Neutrophil (primary cell): ENCODE data around the gene ABHD8.
A peak's percentile ranks its signal among the peaks of the same experiment; 100 is the strongest.

ENCODE experiments used
- H3K27ac ChIP-seq: fragments of 200-600 bp; sonication (generic); 2 replicates; pipeline ENCODE4 v1.5.1; 2016; ENCODE audit warnings: mild to moderate bottlenecking, moderate library complexity
- H3K27me3 ChIP-seq: fragments of 200-600 bp; sonication (generic); 2 replicates; pipeline ENCODE4 v1.6.0; 2016; ENCODE audit warnings: mild to moderate bottlenecking
- H3K36me3 ChIP-seq: fragments of 200-600 bp; sonication (generic); 2 replicates; pipeline ENCODE4 v1.5.1; 2017
- H3K4me1 ChIP-seq, 2 experiments: fragments of 200-600 bp in 1 of 2; sonication (generic) in 1 of 2; 1 replicate in 1 of 2; 2 replicates in 1 of 2; pipeline versions ENCODE4 v1.5.1 to v1.6.1; 2013 to 2016; ENCODE audit warnings: low read depth in 1 of 2, low read length in 1 of 2, mild to moderate bottlenecking in 1 of 2, moderate library complexity in 1 of 2; ENCODE audit not compliant: control insufficient read depth in 1 of 2, insufficient read depth in 1 of 2
- H3K4me3 ChIP-seq, 2 experiments: fragments of 200-600 bp in 1 of 2; sonication (generic) in 1 of 2; 1 replicate in 1 of 2; 2 replicates in 1 of 2; pipeline ENCODE4 v1.5.1; 2013 to 2016; ENCODE audit warnings: low read depth in 1 of 2, low read length in 1 of 2, mild to moderate bottlenecking in 1 of 2, moderate library complexity in 1 of 2
- H3K9me3 ChIP-seq: fragments of 200-600 bp; sonication (generic); 2 replicates; pipeline ENCODE4 v1.5.1; 2016
- TF ChIP-seq, protein P1 (sequence below): fragments of 200-600 bp; sonication (generic); IDR thresholded peaks from 2 replicates; pipeline ENCODE4 v1.5.1; 2016; ENCODE audit warnings: antibody characterized with exemption

The ABHD8 gene

GRCh38 chr19:17292301-17293074 is 10.7 kb downstream of the ABHD8 start:
- H3K36me3 ChIP-seq = peaks cover 5% of the 10 kb centered on the region
- no peaks in the 10 kb centered on the region for H3K27me3 ChIP-seq
- no peaks in the 10 kb centered on the region for H3K9me3 ChIP-seq
- H3K4me3 ChIP-seq = peak overlapping the region; percentile 60 to 69
- peaks cover 32 to 39% of the 10 kb centered on the region in 2 experiments for H3K4me1 ChIP-seq
- H3K27ac ChIP-seq = peak overlapping the region; percentile 47
- TF ChIP-seq, protein P1, sequence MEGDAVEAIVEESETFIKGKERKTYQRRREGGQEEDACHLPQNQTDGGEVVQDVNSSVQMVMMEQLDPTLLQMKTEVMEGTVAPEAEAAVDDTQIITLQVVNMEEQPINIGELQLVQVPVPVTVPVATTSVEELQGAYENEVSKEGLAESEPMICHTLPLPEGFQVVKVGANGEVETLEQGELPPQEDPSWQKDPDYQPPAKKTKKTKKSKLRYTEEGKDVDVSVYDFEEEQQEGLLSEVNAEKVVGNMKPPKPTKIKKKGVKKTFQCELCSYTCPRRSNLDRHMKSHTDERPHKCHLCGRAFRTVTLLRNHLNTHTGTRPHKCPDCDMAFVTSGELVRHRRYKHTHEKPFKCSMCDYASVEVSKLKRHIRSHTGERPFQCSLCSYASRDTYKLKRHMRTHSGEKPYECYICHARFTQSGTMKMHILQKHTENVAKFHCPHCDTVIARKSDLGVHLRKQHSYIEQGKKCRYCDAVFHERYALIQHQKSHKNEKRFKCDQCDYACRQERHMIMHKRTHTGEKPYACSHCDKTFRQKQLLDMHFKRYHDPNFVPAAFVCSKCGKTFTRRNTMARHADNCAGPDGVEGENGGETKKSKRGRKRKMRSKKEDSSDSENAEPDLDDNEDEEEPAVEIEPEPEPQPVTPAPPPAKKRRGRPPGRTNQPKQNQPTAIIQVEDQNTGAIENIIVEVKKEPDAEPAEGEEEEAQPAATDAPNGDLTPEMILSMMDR = no peak

DNA sequence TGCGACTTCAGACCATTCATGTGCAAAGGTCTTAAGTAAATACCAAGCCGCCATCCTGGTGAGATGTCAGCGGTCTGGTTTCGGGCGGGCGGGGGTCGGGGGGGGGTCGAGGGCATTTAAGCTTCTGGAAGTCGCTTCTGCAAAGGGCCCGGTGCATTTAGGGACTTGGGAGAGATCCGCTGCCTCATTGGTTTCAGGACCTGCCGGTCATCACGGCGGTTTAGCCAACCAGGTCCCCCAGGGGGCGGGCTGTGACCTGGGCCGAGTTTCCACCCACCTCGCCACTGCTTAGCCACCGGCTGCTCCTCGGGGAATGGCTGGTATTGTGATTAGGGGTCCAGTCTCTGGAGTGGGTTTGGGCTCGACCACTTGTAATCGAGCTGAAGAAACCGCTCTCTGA is 13.7 kb downstream of the ABHD8 start:
- TF ChIP-seq, protein P1 = no peak
- Histone ChIP-seq H3K9me3 (no peaks in the 10 kb centered on the region), H3K27me3 (no peaks in the 10 kb centered on the region), H3K4me1 (peaks cover 21 to 24% of the 10 kb centered on the region in 2 experiments), H3K36me3 (peaks cover 5% of the 10 kb centered on the region), H3K27ac (no peak overlapping the region), H3K4me3 (no peak overlapping the region)

DNA sequence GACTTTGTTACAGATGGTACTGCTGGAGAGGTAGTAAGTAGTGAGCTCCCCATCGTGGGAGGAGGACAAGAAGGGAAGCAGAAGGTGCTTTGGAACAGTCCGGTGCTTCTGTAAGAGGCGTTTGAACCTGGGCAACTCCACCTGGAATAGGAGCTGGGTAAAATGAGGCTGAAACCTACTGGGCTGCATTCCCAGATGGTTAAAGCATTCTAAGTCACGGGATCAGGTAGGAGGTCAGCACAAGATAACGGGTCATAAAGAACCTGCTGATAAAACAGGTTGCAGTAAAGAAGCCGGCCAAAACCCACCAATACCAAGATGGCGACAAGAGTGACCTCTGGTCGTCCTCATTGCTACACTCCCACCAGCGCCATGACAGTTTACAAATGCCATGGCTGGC is 16.5 kb downstream of the ABHD8 start:
- TF ChIP-seq, protein P1 = no peak
- H3K27me3 ChIP-seq = no peaks in the 10 kb centered on the region
- peaks cover 20 to 24% of the 10 kb centered on the region in 2 experiments for H3K4me1 ChIP-seq
- no peak overlapping the region for H3K4me3 ChIP-seq
- no peak overlapping the region for H3K27ac ChIP-seq
- no peaks in the 10 kb centered on the region for H3K36me3 ChIP-seq
- no peaks in the 10 kb centered on the region for H3K9me3 ChIP-seq

GRCh38 chr19:17286263-17286662 is 17.0 kb downstream of the ABHD8 start:
- TF ChIP-seq, protein P1 = no peak
- H3K27me3 ChIP-seq = no peaks in the 10 kb centered on the region
- peaks cover 24 to 28% of the 10 kb centered on the region in 2 experiments for H3K4me1 ChIP-seq
- H3K9me3 ChIP-seq = no peaks in the 10 kb centered on the region
- no peaks in the 10 kb centered on the region for H3K36me3 ChIP-seq
- no peak overlapping the region for H3K4me3 ChIP-seq
- no peak overlapping the region for H3K27ac ChIP-seq

- Histone ChIP-seq H3K9me3 (no peaks in the 10 kb centered on the region), H3K4me1 (peaks cover 28 to 32% of the 10 kb centered on the region in 2 experiments), H3K27me3 (no peaks in the 10 kb centered on the region), H3K36me3 (no peaks in the 10 kb centered on the region), H3K27ac (no peak overlapping the region), H3K4me3 (no peak overlapping the region)
- TF ChIP-seq, protein P1 = no peak
These were observed 17.6 kb downstream of the ABHD8 start for GRCh38 chr19:17285415-17286135.
